ENCODE data around the gene PRTG.

DNA sequence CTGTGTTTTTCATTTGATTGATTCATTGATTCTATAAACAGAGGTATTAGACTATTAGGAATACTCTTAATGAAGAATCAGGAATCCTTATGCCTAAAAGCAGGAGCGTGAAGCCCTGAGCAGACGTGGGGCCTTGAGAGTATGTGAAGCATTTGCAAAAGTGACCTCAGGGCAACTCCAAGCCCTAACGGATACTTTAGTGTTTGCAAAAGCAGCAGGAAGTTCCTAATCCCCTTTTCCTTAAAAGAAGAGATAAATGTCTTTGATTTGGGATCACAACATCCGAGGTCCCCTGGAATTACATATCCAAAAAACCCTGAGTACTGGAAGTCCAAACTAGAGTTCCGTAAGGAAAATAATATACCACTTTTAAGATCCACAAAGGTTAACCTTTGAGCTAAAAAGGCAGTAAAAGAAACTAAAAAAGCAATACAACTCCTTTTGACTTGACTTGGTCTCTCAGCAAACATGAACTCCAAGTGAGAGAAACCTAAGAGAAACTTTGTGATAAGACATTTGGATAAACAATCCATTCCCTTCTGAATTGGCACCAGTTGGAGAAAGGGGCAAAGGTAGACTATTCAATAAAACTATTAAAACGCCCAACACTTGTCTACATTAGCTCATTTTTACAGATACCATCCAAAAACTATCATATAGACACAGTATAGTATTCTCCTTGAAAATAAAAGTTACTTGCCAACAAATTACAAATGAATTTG is 27.4 kb downstream of the PRTG start:
- TF ChIP-seq, protein P1, sequence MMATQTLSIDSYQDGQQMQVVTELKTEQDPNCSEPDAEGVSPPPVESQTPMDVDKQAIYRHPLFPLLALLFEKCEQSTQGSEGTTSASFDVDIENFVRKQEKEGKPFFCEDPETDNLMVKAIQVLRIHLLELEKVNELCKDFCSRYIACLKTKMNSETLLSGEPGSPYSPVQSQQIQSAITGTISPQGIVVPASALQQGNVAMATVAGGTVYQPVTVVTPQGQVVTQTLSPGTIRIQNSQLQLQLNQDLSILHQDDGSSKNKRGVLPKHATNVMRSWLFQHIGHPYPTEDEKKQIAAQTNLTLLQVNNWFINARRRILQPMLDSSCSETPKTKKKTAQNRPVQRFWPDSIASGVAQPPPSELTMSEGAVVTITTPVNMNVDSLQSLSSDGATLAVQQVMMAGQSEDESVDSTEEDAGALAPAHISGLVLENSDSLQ (IDR thresholded peaks at IDR 0.05): no peak
- no peak for TF ChIP-seq FOXM1 (IDR thresholded peaks at IDR 0.05; ENCODE audit: borderline replicate concordance)
- TF ChIP-seq HDGF (IDR thresholded peaks at IDR 0.05; ENCODE audit: borderline replicate concordance): no peak
- TF ChIP-seq SP1 (IDR thresholded peaks at IDR 0.05): no peak
- no peak for TF ChIP-seq ZNF384 (IDR thresholded peaks at IDR 0.05)
- TF ChIP-seq FOXA1 (IDR thresholded peaks at IDR 0.05): no peak
- TF ChIP-seq LEF1 (IDR thresholded peaks at IDR 0.05; ENCODE audit: borderline replicate concordance): no peak
- no peak for TF ChIP-seq ELF4 (IDR thresholded peaks at IDR 0.05)
- no peak for TF ChIP-seq NFRKB (IDR thresholded peaks at IDR 0.05)
- TF ChIP-seq ARNT (IDR thresholded peaks at IDR 0.05): no peak
- TF ChIP-seq FOXK2 (IDR thresholded peaks at IDR 0.05): no peak
- no peak for TF ChIP-seq CTBP1 (IDR thresholded peaks at IDR 0.05; ENCODE audit: borderline replicate concordance)
- no peak for TF ChIP-seq TARDBP (IDR thresholded peaks at IDR 0.05)
- no peak for TF ChIP-seq BHLHE40 (IDR thresholded peaks at IDR 0.05; ENCODE audit: borderline replicate concordance)

Measured in HEK293T (cell line).